Measurements from ENCODE around the gene KLHL29.

- TF ChIP-seq MAX (IDR thresholded peaks at IDR 0.05) (no peak), EP300 (IDR thresholded peaks at IDR 0.05; ENCODE audit: borderline replicate concordance) (no peak)
Observed at GRCh38 chr2:23356711-23357110, 28.3 kb upstream of the KLHL29 start.

Data from Ishikawa (cell line).